Thymus (tissue), 11 donors: ENCODE results near the gene ERC1. TPM values are rescaled to one million over a fixed set of nuclear protein-coding genes. Genes with fewer than 3 reads are reported as not detected.
"Not testable (repeated sequence)": the region's sequence is repeated elsewhere in the genome, so short reads cannot be mapped to it uniquely, and the experiment has no call there.

Experiments used
- DNase-seq, 9 donors: peaks; one replicate each; pipeline ENCODE4 v3.0.0-alpha.2; 2013; ENCODE audit warnings: low spot score in 9 of 9, low read depth in 6 of 9, missing footprints in 1 of 9
- H3K27ac ChIP-seq, 2 donors: one replicate each; pipeline ENCODE4 v1.5.1; 2013; ENCODE audit warnings: control low read depth in 1 of 2, low read depth in 1 of 2, low read length in 1 of 2, mild to moderate bottlenecking in 1 of 2, moderate library complexity in 1 of 2
- H3K27me3 ChIP-seq, 2 donors: one replicate each; pipeline ENCODE4 v1.5.1; 2013; ENCODE audit warnings: low read length in 1 of 2; ENCODE audit not compliant: control insufficient read depth in 2 of 2, insufficient read depth in 1 of 2
- H3K36me3 ChIP-seq, 2 donors: one replicate each; pipeline ENCODE4 v1.5.1; 2013; ENCODE audit warnings: low read length in 1 of 2, mild to moderate bottlenecking in 1 of 2, moderate library complexity in 1 of 2; ENCODE audit not compliant: control insufficient read depth in 2 of 2, insufficient read depth in 2 of 2
- H3K4me1 ChIP-seq, 2 donors: one replicate each; pipeline ENCODE4 v1.5.1; 2013; ENCODE audit warnings: low read length in 2 of 2; ENCODE audit not compliant: control insufficient read depth in 2 of 2, insufficient read depth in 2 of 2
- H3K4me3 ChIP-seq, 2 donors: one replicate each; pipeline ENCODE4 v1.5.1; 2013; ENCODE audit warnings: low read length in 2 of 2, control low read depth in 1 of 2, mild to moderate bottlenecking in 1 of 2
- H3K9me3 ChIP-seq, 2 donors: one replicate each; pipeline ENCODE4 v1.5.1; 2013; ENCODE audit warnings: low read length in 1 of 2, mild to moderate bottlenecking in 1 of 2; ENCODE audit not compliant: control insufficient read depth in 2 of 2, insufficient read depth in 1 of 2
- WGBS: extraction: QIAGEN DNeasy Blood & Tissue Kit; methylation state at CpG from one replicate; pipeline ENCODE4 v1.1.7; 2013; 5-methylcytosine and 5-hydroxymethylcytosine counted together
- polyA plus RNA-seq: library from polyadenylated mRNA; stranded (reverse); fragments of 200-250 nt; gene quantifications from one replicate; pipeline ENCODE4 v1.2.3, GENCODE V29; 2013
- total RNA-seq: library from RNA; stranded (reverse); fragments of 120-200 nt; gene quantifications from one replicate; pipeline ENCODE4 v1.2.4, GENCODE V29; 2013
- donor health status: healthy.

ERC1 gene
- total and polyA plus RNA-seq, 2 donors = 4.2 to 13.8 TPM

GRCh38 chr12:1330477-1330827, 339.4 kb downstream of the ERC1 start:
- Histone ChIP-seq H3K27ac (no peak overlapping the region), H3K9me3 (no peaks in the 10 kb centered on the region), H3K4me1 (no peaks in the 10 kb centered on the region), H3K4me3 (no peak overlapping the region), H3K27me3 (no peaks in the 10 kb centered on the region), H3K36me3 (no peaks in the 10 kb centered on the region)
- no peak for DNase-seq
- 96% methylated on average over 1 of the region's 1 CpG for WGBS

GRCh38 chr12:1332327-1332726, 341.3 kb downstream of the ERC1 start:
- DNase-seq = no peak
- 97% methylated on average over 3 of the region's 3 CpGs for whole genome bisulfite sequencing

GRCh38 chr12:1338483-1339177, 347.6 kb downstream of the ERC1 start:
- Histone ChIP-seq H3K4me3 (no peak overlapping the region), H3K27ac (no peak overlapping the region), H3K27me3 (no peaks in the 10 kb centered on the region), H3K4me1 (no peaks in the 10 kb centered on the region), H3K9me3 (no peaks in the 10 kb centered on the region), H3K36me3 (no peaks in the 10 kb centered on the region)
- WGBS = 96% methylated on average over 10 of the region's 10 CpGs
- no peak for DNase-seq

More at GRCh38 chr12:1332327-1332726, 341.3 kb downstream of the ERC1 start:
- no peak overlapping the region for H3K27ac ChIP-seq
- H3K9me3 ChIP-seq = no peaks in the 10 kb centered on the region
- H3K4me1 ChIP-seq = no peaks in the 10 kb centered on the region
- no peak overlapping the region for H3K4me3 ChIP-seq
- no peaks in the 10 kb centered on the region for H3K27me3 ChIP-seq
- H3K36me3 ChIP-seq = no peaks in the 10 kb centered on the region

DNA sequence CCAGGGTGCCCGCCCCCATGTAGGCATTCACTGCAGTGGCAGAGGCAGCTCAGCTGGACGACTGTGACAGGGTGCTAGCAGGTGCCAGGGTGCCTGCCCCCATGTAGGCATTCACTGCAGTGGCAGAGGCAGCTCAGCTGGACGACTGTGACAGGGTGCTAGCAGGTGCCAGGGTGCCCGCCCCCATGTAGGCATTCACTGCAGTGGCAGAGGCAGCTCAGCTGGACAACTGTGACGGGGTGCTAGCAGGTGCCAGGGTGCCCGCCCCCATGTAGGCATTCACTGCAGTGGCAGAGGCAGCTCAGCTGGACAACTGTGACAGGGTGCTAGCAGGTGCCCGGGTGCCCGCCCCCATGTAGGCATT, 348.1 kb downstream of the ERC1 start:
- H3K36me3 ChIP-seq, H3K4me1 ChIP-seq, H3K27me3 ChIP-seq, H3K4me3 ChIP-seq, DNase-seq, H3K27ac ChIP-seq, H3K9me3 ChIP-seq: not testable (repeated sequence)
- WGBS = 95% methylated on average over 8 of the region's 8 CpGs

DNA sequence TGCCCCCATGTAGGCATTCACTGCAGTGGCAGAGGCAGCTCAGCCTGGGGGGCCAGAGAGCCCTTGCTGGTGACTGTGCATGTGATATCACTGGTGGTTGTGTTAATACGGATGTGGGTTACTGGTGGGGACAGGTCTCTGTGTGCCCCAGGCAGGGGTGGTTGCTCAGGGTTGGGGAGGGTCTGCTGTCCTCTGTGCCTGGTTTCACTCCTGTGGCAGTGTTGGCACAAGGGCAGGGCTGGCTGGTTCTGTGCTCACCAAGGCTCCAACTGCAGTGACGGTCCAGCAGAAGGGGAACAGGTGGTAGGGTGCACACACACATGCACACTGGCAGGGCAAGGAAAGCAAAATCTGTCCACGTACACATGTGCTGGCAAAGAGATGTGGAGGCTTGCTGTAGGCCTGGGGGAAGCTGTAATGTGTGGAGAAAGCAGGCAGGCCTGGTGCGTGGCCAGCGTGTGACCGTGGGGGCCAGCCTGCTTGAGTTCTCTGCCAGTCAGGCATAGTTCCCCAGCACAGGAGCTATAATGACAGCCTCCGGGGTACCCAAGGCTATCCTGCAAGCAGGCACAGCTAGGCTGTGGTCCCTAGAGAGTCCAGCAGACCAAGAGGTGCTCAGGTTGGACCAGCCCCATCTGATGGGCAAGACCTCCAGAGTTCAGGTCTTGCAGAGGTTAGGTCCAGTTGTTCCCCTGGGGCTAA, 348.7 kb downstream of the ERC1 start:
- no peaks in the 10 kb centered on the region for H3K27me3 ChIP-seq
- H3K4me1 ChIP-seq = peaks cover 0 to 6% of the 10 kb centered on the region in 2 donors
- H3K9me3 ChIP-seq = no peaks in the 10 kb centered on the region
- DNase-seq = no peak
- no peak overlapping the region for H3K4me3 ChIP-seq
- H3K36me3 ChIP-seq = no peaks in the 10 kb centered on the region
- 96% methylated on average over 7 of the region's 7 CpGs for WGBS
- H3K27ac ChIP-seq = no peak overlapping the region

DNA sequence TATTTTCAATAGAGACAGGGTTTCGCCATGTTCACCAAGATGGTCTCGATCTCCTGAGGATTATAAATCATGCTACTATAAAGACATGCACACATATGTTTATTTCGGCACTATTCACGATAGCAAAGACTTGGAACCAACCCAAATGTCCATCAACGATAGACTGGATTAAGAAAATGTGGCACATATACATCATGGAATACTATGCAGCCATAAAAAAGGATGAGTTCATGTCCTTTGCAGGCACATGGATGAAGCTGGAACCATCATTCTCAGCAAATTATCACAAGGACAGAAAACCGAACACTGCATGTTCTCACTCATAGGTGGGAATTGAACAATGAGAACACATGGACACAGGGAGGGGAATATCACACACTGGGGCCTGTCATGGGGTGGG, 350.2 kb downstream of the ERC1 start:
- not testable (repeated sequence) for H3K27me3 ChIP-seq, H3K4me1 ChIP-seq, H3K9me3 ChIP-seq, H3K27ac ChIP-seq, DNase-seq, H3K36me3 ChIP-seq, H3K4me3 ChIP-seq
- WGBS = 89% methylated on average over 6 of the region's 6 CpGs

GRCh38 chr12:1343422-1343821, 352.4 kb downstream of the ERC1 start:
- Histone ChIP-seq H3K4me1 (peaks cover 0 to 6% of the 10 kb centered on the region in 2 donors), H3K27me3 (no peaks in the 10 kb centered on the region), H3K4me3 (no peak overlapping the region), H3K27ac (no peak overlapping the region), H3K36me3 (no peaks in the 10 kb centered on the region), H3K9me3 (no peaks in the 10 kb centered on the region)
- DNase-seq = no peak
- WGBS = 98% methylated on average over 6 of the region's 6 CpGs

DNA sequence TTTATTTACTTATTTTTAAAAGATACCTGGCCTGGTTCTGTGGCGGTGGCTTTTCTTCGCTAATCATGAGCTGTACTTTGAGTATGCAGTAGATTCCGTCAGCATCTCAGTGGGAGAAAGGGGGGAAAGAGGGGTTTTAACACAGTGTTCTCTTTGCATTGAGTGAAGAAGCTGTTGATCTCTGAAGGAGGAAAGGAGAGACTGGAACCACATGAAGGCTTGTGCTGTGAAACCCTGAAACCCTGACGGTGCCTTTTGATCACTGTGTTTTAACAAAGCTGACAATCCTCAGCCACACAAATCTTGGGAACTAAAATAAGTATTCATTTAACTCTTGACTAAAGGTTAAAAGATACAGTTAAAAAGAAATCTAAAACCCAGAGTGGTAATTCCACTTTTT, 353.2 kb downstream of the ERC1 start:
- 61% methylated on average over 4 of the region's 4 CpGs for WGBS
- H3K27ac ChIP-seq = peak overlapping the region in 1 of 2 donors; percentile 1
- H3K9me3 ChIP-seq = no peaks in the 10 kb centered on the region
- no peak overlapping the region for H3K4me3 ChIP-seq
- peaks cover 0 to 6% of the 10 kb centered on the region in 2 donors for H3K4me1 ChIP-seq
- no peaks in the 10 kb centered on the region for H3K36me3 ChIP-seq
- DNase-seq = peak in 7 of 9 donors; percentile 15 to 72 (median 37)
- no peaks in the 10 kb centered on the region for H3K27me3 ChIP-seq

- no peaks in the 10 kb centered on the region for H3K36me3 ChIP-seq
- H3K27me3 ChIP-seq = no peaks in the 10 kb centered on the region
- WGBS = 96% methylated on average over 1 of the region's 1 CpG
- H3K27ac ChIP-seq = no peak overlapping the region
- H3K4me1 ChIP-seq = peaks cover 0 to 6% of the 10 kb centered on the region in 2 donors
- H3K9me3 ChIP-seq = no peaks in the 10 kb centered on the region
- DNase-seq = no peak
- no peak overlapping the region for H3K4me3 ChIP-seq
Observed at GRCh38 chr12:1346126-1346525, 355.1 kb downstream of the ERC1 start.
